Colonic mucosa (tissue), 4 donors: ENCODE data around the gene COMMD1. TPM values are rescaled to one million over a fixed set of nuclear protein-coding genes. Genes with fewer than 3 reads are reported as not detected.

Source experiments
- DNase-seq: peaks from one replicate; pipeline ENCODE4 v3.0.0-alpha.2; 2020
- H3K27ac ChIP-seq: fragments of 200-600 bp; one replicate; pipeline ENCODE4 v1.8.0; 2021
- H3K27me3 ChIP-seq: fragments of 200-600 bp; one replicate; pipeline ENCODE4 v1.8.0; 2021
- H3K36me3 ChIP-seq: fragments of 200-600 bp; one replicate; pipeline ENCODE4 v1.8.0; 2021
- H3K4me1 ChIP-seq: fragments of 200-600 bp; one replicate; pipeline ENCODE4 v1.8.0; 2021; ENCODE audit warnings: mild to moderate bottlenecking
- H3K4me3 ChIP-seq: fragments of 200-600 bp; one replicate; pipeline ENCODE4 v1.8.0; 2021
- H3K9ac ChIP-seq, 2 donors: one replicate each; pipeline ENCODE4 v1.7.0; 2013; ENCODE audit warnings: control low read depth in 2 of 2, low read depth in 2 of 2, low read length in 2 of 2
- H3K9me3 ChIP-seq: fragments of 200-600 bp; one replicate; pipeline ENCODE4 v1.8.0; 2021
- CTCF ChIP-seq: fragments of 200-600 bp; IDR thresholded peaks from one replicate; pipeline ENCODE4 v1.8.0; 2022; ENCODE audit warnings: antibody characterized with exemption, mild to moderate bottlenecking
- intact Hi-C: fragments of 100-400 bp; cut with DNase I; formaldehyde crosslinking; loops from one replicate; pipeline ENCODE4 v1.14.1; 2022
- total RNA-seq, 2 donors: library from RNA; stranded (reverse); fragmentation: NEBNext Ultra II Directional in 1 of 2; extraction: Animal tissue kit (Norgen Biotek cat#: 25700) in 1 of 2; gene quantifications; one replicate each; pipeline ENCODE4 v1.2.1, GENCODE V29; 2021
- donor health status: healthy.
- donor health status: DM: no; HTN: no; CAD: no.
- donor health status: DM: no; HTN: no; CAD: no.

Gene COMMD1
- total RNA-seq, 2 donors from 2014 or later, result 22.2 to 24.4 TPM

DNA sequence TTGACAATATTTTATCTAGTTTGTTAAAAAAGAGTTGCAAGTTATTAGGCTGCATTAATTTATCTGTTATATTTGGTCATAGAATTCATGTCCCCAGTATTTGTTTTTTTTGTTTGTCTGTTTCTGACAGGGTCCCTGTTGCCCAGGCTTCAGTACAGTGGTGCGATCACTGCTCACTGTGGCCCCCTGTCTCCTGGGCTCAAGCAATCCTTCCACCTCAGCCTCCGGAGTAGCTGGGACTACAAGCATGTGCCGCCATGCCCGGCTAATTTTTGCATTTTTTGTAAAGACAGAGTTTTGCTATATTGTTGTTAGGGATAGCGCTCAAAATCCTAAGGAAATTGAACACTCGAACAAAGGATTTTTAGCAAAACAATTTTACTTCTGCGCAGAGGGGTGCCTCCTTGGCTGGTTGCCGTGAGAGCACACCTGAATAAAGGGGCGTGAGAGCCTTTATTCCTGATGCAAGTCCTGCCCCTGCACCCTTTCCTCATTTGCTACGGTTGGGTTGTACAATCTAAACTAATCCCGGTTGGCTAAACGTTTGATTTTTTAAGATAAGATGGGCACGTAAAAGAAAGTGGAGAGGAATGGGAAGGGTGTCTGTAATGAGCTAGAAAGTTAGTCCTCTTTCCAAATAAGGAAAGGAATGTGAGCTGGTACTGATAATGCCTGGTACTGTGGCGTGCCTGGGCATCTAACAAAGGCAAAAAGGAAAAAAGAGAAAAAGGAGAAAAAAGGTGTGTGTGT is 65.5 kb downstream of the COMMD1 start:
- no peak for TF ChIP-seq CTCF
- no peaks in the 10 kb centered on the region for H3K9me3 ChIP-seq
- no peaks in the 10 kb centered on the region for H3K36me3 ChIP-seq
- H3K4me1 ChIP-seq, result no peaks in the 10 kb centered on the region
- no peak for DNase-seq
- no peaks in the 10 kb centered on the region for H3K27me3 ChIP-seq
- no peak overlapping the region for H3K9ac ChIP-seq
- H3K27ac ChIP-seq, result no peak overlapping the region
- intact Hi-C loops, result no loop called here
- no peak overlapping the region for H3K4me3 ChIP-seq

- Histone ChIP-seq H3K9me3 (no peaks in the 10 kb centered on the region), H3K9ac (no peak overlapping the region), H3K4me1 (no peaks in the 10 kb centered on the region), H3K27me3 (no peaks in the 10 kb centered on the region), H3K36me3 (no peaks in the 10 kb centered on the region), H3K4me3 (no peak overlapping the region), H3K27ac (no peak overlapping the region)
- no peak for TF ChIP-seq CTCF
- intact Hi-C loops, result no loop called here
- no peak for DNase-seq
Observed at GRCh38 chr2:61978522-61978921, 73.0 kb downstream of the COMMD1 start.

DNA sequence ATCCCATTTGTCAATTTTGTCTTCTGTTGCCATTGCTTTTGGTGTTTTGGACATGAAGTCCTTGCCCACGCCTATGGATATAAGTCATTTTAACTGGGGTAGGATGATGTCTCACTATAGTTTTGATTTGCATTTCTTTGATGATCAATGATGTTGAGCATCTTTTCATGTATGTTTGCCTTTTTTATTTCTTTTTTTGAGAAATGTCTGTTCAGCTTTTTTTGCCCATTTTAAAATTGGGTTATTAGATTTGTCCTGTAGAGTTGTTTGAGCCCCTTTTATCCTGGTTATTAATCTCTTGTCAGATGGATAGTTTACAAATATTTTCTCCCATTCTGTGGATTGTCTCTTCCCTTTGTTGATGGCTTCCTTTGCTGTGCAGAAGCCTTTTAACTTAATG is 75.3 kb downstream of the COMMD1 start:
- no peaks in the 10 kb centered on the region for H3K4me1 ChIP-seq
- no peaks in the 10 kb centered on the region for H3K36me3 ChIP-seq
- no peak for DNase-seq
- H3K4me3 ChIP-seq, result no peak overlapping the region
- no peak for TF ChIP-seq CTCF
- intact Hi-C loops, result no loop called here
- H3K27ac ChIP-seq, result no peak overlapping the region
- no peaks in the 10 kb centered on the region for H3K27me3 ChIP-seq
- H3K9ac ChIP-seq, result no peak overlapping the region
- no peaks in the 10 kb centered on the region for H3K9me3 ChIP-seq

DNA sequence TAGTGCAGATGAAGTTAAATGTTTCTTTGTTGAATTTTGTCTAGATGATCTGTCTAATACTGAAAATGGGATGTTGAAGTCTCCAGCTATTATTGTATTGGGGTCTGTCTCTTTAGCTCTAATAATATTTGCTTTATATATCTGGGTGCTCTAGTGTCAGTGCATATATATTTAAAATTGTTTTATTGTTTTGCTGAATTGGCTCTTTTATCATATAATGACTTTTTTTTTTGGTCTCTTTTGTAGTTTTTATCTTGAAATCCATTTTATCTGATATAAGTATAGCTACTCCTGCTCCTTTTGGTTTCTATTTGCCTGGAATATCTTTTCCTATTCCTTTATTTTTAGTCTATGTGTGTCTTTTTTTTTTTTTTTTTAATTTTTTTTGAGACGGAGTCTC is 79.2 kb downstream of the COMMD1 start:
- no peak for DNase-seq
- no peaks in the 10 kb centered on the region for H3K4me1 ChIP-seq
- H3K27ac ChIP-seq, result no peak overlapping the region
- intact Hi-C loops, result no loop called here
- H3K27me3 ChIP-seq, result no peaks in the 10 kb centered on the region
- H3K4me3 ChIP-seq, result no peak overlapping the region
- H3K36me3 ChIP-seq, result no peaks in the 10 kb centered on the region
- H3K9me3 ChIP-seq, result no peaks in the 10 kb centered on the region
- TF ChIP-seq CTCF, result no peak
- H3K9ac ChIP-seq, result no peak overlapping the region

DNA sequence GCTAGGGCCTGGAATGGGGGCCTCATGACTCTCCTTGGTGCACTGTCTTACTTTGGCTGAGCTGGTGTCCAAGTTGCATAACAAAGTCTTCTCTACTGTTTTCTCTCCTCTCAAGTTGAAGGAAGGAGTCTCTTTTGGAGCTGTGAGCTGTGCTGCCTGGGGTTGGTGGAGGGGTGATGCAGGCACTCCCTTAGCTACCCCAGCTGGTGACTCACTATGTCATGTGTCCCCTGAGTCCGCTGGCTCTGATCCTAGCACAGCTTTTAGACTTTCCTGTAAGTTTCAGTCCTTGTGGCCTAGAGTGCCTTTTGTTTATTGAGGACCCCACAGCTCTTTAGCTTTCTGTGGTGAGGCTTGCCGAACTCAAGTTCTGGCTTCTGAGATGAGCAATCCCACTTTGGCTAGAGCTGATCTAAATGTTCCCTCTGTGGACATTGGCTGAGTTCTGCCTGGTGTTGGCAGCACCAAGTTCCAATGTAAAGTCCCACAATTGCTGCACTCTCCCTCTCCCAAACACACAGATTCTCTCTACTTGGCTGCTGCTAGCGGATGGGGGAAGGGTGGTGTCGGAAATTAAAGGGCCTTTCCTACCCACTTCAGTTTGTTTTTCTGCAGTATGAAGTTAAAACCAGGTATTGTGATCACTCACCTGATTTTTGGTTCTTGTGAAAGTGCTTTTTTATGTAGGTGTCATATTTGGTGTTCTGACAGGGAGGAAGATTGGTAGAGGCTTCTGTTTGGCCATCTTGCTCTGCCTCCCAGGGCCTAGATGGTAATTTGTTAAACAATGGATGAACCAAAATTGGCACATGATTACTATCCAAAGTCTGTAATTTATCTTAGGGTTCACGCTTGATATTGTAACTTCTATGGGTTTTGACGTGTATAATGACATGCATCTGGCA is 83.2 kb downstream of the COMMD1 start:
- DNase-seq, result no peak
- Histone ChIP-seq H3K9ac (no peak overlapping the region), H3K4me3 (no peak overlapping the region), H3K36me3 (no peaks in the 10 kb centered on the region), H3K4me1 (no peaks in the 10 kb centered on the region), H3K27ac (no peak overlapping the region), H3K9me3 (no peaks in the 10 kb centered on the region), H3K27me3 (no peaks in the 10 kb centered on the region)
- intact Hi-C loops, result no loop called here
- no peak for TF ChIP-seq CTCF
